Caco-2 (cell line): ENCODE measurements around the gene KLK7. TPM values are rescaled to one million over a fixed set of nuclear protein-coding genes. Genes with fewer than 3 reads are reported as not detected.

Source experiments
- BruUV-seq: library from RNA; stranded (reverse); fragments of 400-500 nt; replicated peaks from 2 replicates; lab custom pipeline; 2021; lab: Mats Ljungman, UMichigan
- CTCF ChIA-PET: fragments of 300-600 bp; sonication (Branson Sonifier 250); formaldehyde crosslinking; loops from one replicate; lab custom pipeline; 2022; ENCODE audit warnings: antibody characterized with exemption; lab: Charles Lee
- POLR2A ChIA-PET: fragments of 300-600 bp; sonication (Branson Sonifier 250); formaldehyde crosslinking; loops from one replicate; lab custom pipeline; 2022; ENCODE audit warnings: antibody characterized with exemption; lab: Charles Lee
- DNase-seq, 2 experiments: peaks; one replicate each; pipeline versions ENCODE4 v3.0.0 to v3.0.0-alpha.2; 2020 to 2022
- H3K27me3 ChIP-seq: replicated peaks from 2 replicates; pipeline ENCODE4 v1.6.0; 2011; ENCODE audit warnings: low read length; ENCODE audit not compliant: control insufficient read depth, insufficient read depth
- H3K36me3 ChIP-seq: 2 replicates; pipeline ENCODE4 v1.5.1; 2011; ENCODE audit warnings: low read length; ENCODE audit not compliant: control insufficient read depth, insufficient read depth
- H3K4me1 ChIP-seq: fragments of 250-450 bp; sonication (Bioruptor Pico); 2 replicates; pipeline ENCODE4 v1.5.1; 2020; ENCODE audit warnings: mild to moderate bottlenecking
- H3K4me3 ChIP-seq: 2 replicates; pipeline ENCODE4 v1.5.1; 2011; ENCODE audit warnings: low read depth, mild to moderate bottlenecking, control low read depth, low read length
- H3K9me3 ChIP-seq: fragments of 250-450 bp; sonication (Bioruptor Pico); 2 replicates; pipeline ENCODE4 v1.5.1; 2020; ENCODE audit warnings: mild to moderate bottlenecking, moderate library complexity
- H3K27ac Mint-ChIP-seq: one replicate; pipeline ENCODE4 v1.8.0; 2022; ENCODE audit warnings: mixed read lengths; ENCODE audit not compliant: unreplicated experiment
- H3K27me3 Mint-ChIP-seq: one replicate; pipeline ENCODE4 v1.8.0; 2022; ENCODE audit warnings: mixed read lengths; ENCODE audit not compliant: insufficient read depth, unreplicated experiment
- H3K36me3 Mint-ChIP-seq: one replicate; pipeline ENCODE4 v1.8.0; 2022; ENCODE audit warnings: mild to moderate bottlenecking, mixed read lengths; ENCODE audit not compliant: insufficient read depth, unreplicated experiment
- H3K4me1 Mint-ChIP-seq: one replicate; pipeline ENCODE4 v1.8.0; 2022; ENCODE audit warnings: low read depth, mixed read lengths; ENCODE audit not compliant: unreplicated experiment
- H3K4me3 Mint-ChIP-seq: one replicate; pipeline ENCODE4 v1.8.0; 2022; ENCODE audit warnings: mild to moderate bottlenecking, moderate library complexity, mixed read lengths; ENCODE audit not compliant: unreplicated experiment
- H3K9me3 Mint-ChIP-seq: one replicate; pipeline ENCODE4 v1.8.0; 2022; ENCODE audit warnings: mixed read lengths; ENCODE audit not compliant: unreplicated experiment
- CTCF ChIP-seq, 2 experiments: fragments of 200-600 bp in 1 of 2; IDR thresholded peaks; 1 replicate in 1 of 2; 2 replicates in 1 of 2; pipeline versions ENCODE4 v1.5.1 to v1.8.0; 2011 to 2022; ENCODE audit warnings: antibody characterized with exemption in 1 of 2, control low read depth in 1 of 2, inconsistent platforms in 1 of 2, low read depth in 1 of 2, low read length in 1 of 2, mild to moderate bottlenecking in 1 of 2, moderate library complexity in 1 of 2; ENCODE audit not compliant: insufficient read depth in 1 of 2, severe bottlenecking in 1 of 2, unreplicated experiment in 1 of 2
- intact Hi-C: fragments of 100-400 bp; cut with micrococcal nuclease; formaldehyde crosslinking; loops from one replicate; pipeline ENCODE4 v1.10.0; 2022; ENCODE audit not compliant: unreplicated experiment
- total RNA-seq: library from RNA; stranded (reverse); gene quantifications from 2 replicates; pipeline ENCODE4 v1.2.3, GENCODE V29; 2022

Gene KLK7
- total RNA-seq, 1 experiment from 2014 or later, result not detected

DNA sequence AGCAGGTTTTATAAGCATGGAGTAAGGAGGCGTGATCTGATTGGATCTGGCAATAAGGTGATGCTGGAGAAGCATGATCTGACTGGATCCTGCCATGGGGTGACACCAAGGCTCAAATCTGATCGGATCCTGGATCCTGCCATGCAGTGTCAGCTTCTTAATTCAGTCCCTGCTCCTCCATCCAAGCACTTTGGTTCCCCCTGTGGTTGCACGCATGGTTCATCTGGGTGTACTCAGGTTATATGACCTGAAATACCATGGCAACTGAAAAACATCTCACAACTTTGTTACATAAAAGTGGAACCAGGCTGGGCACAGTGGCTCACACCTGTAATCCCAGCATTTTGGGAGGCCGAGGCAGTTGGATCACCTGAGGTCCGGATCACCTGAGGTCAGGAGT lies 54.9 kb downstream of the KLK7 start:
- no TSS peak for BruUV-seq
- H3K36me3 Mint-ChIP-seq, result no peaks in the 10 kb centered on the region
- intact Hi-C loops, result loop anchor here (10.0 kb wide), 1 partner anchor 564 kb away; the partner anchor contains the start of gene NAPSA
- no peaks in the 10 kb centered on the region for H3K4me1 Mint-ChIP-seq
- POLR2A ChIA-PET, result no interaction called here
- 0 out of 2 replicates have a peak, but pooled peaks cover 2% of the 10 kb centered on the region for H3K27me3 ChIP-seq
- no peak for DNase-seq
- no peak overlapping the region for H3K27ac Mint-ChIP-seq
- no peak overlapping the region for H3K4me3 ChIP-seq
- CTCF ChIA-PET, result no interaction called here
- no peaks in the 10 kb centered on the region for H3K36me3 ChIP-seq
- H3K9me3 Mint-ChIP-seq, result no peaks in the 10 kb centered on the region
- no peaks in the 10 kb centered on the region; the same call in 1 of the 2 replicates for H3K4me1 ChIP-seq
- H3K27me3 Mint-ChIP-seq, result peaks cover 16% of the 10 kb centered on the region
- no peaks in the 10 kb centered on the region for H3K9me3 ChIP-seq
- no peak overlapping the region for H3K4me3 Mint-ChIP-seq
- no peak for TF ChIP-seq CTCF (IDR thresholded peaks at IDR 0.05; ENCODE audit: insufficient read depth in 1 of 2, low read depth in 1 of 2, low read length in 1 of 2, severe bottlenecking in 1 of 2, unreplicated experiment in 1 of 2)

Other genes starting within 250 kb of the KLK7 start
- not detected in 2 replicates for gene GPR32, start 213.5 kb downstream of the KLK7 start, total RNA-seq
- gene ACP4, start 193.5 kb downstream of the KLK7 start, total RNA-seq, result not detected in 2 replicates
- 0.73 and 1.1 TPM in 2 replicates for gene KLK1, start 160.1 kb downstream of the KLK7 start, total RNA-seq
- gene KLK15, start 150.3 kb downstream of the KLK7 start, total RNA-seq, result not detected in 2 replicates
- gene KLK3, start 129.0 kb downstream of the KLK7 start, total RNA-seq, result not detected in 2 replicates
- gene KLK2, start 110.5 kb downstream of the KLK7 start, total RNA-seq, result not detected in 2 replicates
- not detected in 2 replicates for gene KLK4, start 72.5 kb downstream of the KLK7 start, total RNA-seq
- not detected in 2 replicates for gene KLK5, start 30.9 kb downstream of the KLK7 start, total RNA-seq
- gene KLK6, start 14.3 kb downstream of the KLK7 start, total RNA-seq, result 1.3 and 1.5 TPM in 2 replicates
- gene KLK8, start 17.7 kb upstream of the KLK7 start, total RNA-seq, result 1.7 TPM in 1 of 2 replicates, not detected in the other
- not detected in 2 replicates for gene KLK10, start 35.8 kb upstream of the KLK7 start, total RNA-seq
- gene KLK11, start 42.7 kb upstream of the KLK7 start, total RNA-seq, result not detected in 2 replicates
- gene KLK12, start 51.1 kb upstream of the KLK7 start, total RNA-seq, result not detected in 2 replicates
- not detected in 2 replicates for gene KLK13, start 81.2 kb upstream of the KLK7 start, total RNA-seq
- gene KLK14, start 99.0 kb upstream of the KLK7 start, total RNA-seq, result not detected in 2 replicates
- gene CTU1, start 124.5 kb upstream of the KLK7 start, total RNA-seq, result 8.1 and 8.9 TPM in 2 replicates
- not detected in 2 replicates for gene SIGLEC9, start 141.0 kb upstream of the KLK7 start, total RNA-seq
- not detected in 2 replicates for gene SIGLEC7, start 158.4 kb upstream of the KLK7 start, total RNA-seq
- not detected in 2 replicates for gene CD33, start 241.2 kb upstream of the KLK7 start, total RNA-seq